Keratinocyte (primary cell): ENCODE results near the gene GAPDHS.

ENCODE experiments used
- CTCF ChIP-seq, 3 experiments: IDR thresholded peaks in 1 of 3; conservative IDR thresholded peaks in 1 of 3; optimal IDR thresholded peaks in 1 of 3; 2 replicates in 2 of 3; 3 replicates in 1 of 3; pipeline versions ENCODE3 to v1.5.1; 2011; ENCODE audit warnings: low read length in 3 of 3, mild to moderate bottlenecking in 3 of 3, moderate library complexity in 2 of 3, control low read depth in 1 of 3, inconsistent platforms in 1 of 3; ENCODE audit not compliant: insufficient read depth in 2 of 3; ENCODE audit errors: extremely low read depth in 1 of 3
- EZH2 ChIP-seq: IDR thresholded peaks from one replicate; pipeline ENCODE4 v1.6.1; 2012; ENCODE audit warnings: inconsistent platforms, mild to moderate bottlenecking, low read length, moderate library complexity

DNA sequence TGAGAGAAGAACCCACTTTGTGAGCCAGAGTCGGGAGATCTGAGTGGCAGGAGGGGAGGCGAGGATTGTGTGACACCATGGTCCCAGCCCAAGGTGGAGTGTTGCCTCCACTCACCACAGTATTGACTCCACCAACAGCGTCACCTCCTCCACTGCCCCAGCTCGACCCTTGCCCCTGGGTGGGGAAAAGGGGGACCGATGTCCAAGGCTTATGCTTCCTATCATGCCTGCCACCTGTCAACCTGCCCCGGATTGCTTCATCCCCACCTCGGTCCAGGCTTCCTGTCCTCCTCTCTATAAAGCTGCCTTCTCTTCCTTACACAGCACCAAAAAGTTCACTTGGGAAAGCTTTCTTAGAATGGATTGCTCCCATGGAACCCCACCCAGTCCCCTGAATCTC, 27.2 kb upstream of the GAPDHS start:
- no peak for TF ChIP-seq EZH2
- TF ChIP-seq CTCF (optimal IDR thresholded peaks at IDR 0.05 in 1 of 3, IDR thresholded peaks at IDR 0.05 in 1 of 3, conservative IDR thresholded peaks at IDR 0.05 in 1 of 3; ENCODE audit: extremely low read depth in 1 of 3, insufficient read depth in 2 of 3, low read length in 3 of 3): no peak
